OCI-LY7 (cell line): ENCODE data around the gene DGKB.

Source experiments
- EZH2phosphoT487 ChIP-seq: fragments of 200-600 bp; sonication (generic); IDR thresholded peaks from 2 replicates; pipeline ENCODE4 v1.6.1; 2018; ENCODE audit warnings: low read depth, borderline replicate concordance, mild to moderate bottlenecking, mixed run types, antibody characterized with exemption, low read length, moderate library complexity, mixed read lengths
- TF ChIP-seq, protein P1 (sequence below): fragments of 200-600 bp; sonication (generic); conservative IDR thresholded peaks from 2 replicates; pipeline ENCODE4 v1.5.1; 2014; ENCODE audit warnings: mild to moderate bottlenecking, antibody characterized with exemption, low read length, moderate library complexity, mixed read lengths

DNA sequence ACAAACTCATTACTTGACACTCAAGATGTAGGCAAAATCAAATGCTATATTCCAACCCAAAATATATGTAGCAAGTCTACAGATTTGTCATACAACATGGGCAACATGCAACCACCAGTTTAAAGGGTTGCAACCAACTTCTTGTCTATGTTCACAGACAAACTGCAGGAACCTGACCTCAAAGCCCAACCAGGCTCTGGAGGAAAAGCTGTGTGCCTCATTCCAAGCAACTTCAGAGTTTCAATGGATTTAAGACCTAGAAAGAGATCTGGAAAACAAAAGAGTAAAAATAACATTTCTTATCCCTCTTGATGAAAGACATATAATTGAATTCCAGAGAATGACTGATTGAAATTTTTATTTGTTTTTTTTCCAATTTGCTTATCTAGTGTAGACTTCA, 612.6 kb downstream of the DGKB start:
- TF ChIP-seq, protein P1, sequence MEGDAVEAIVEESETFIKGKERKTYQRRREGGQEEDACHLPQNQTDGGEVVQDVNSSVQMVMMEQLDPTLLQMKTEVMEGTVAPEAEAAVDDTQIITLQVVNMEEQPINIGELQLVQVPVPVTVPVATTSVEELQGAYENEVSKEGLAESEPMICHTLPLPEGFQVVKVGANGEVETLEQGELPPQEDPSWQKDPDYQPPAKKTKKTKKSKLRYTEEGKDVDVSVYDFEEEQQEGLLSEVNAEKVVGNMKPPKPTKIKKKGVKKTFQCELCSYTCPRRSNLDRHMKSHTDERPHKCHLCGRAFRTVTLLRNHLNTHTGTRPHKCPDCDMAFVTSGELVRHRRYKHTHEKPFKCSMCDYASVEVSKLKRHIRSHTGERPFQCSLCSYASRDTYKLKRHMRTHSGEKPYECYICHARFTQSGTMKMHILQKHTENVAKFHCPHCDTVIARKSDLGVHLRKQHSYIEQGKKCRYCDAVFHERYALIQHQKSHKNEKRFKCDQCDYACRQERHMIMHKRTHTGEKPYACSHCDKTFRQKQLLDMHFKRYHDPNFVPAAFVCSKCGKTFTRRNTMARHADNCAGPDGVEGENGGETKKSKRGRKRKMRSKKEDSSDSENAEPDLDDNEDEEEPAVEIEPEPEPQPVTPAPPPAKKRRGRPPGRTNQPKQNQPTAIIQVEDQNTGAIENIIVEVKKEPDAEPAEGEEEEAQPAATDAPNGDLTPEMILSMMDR = no peak
- no peak for TF ChIP-seq EZH2phosphoT487
